ENCODE results near the gene GSS. TPM values are rescaled to one million over a fixed set of nuclear protein-coding genes. Genes with fewer than 3 reads are reported as not detected.

The GSS gene
- total and polyA plus RNA-seq, 2 donors (not counting 3 experiments of a cell fraction or from before 2014, with no cell fraction given): 47.9 to 65.1 TPM

DNA sequence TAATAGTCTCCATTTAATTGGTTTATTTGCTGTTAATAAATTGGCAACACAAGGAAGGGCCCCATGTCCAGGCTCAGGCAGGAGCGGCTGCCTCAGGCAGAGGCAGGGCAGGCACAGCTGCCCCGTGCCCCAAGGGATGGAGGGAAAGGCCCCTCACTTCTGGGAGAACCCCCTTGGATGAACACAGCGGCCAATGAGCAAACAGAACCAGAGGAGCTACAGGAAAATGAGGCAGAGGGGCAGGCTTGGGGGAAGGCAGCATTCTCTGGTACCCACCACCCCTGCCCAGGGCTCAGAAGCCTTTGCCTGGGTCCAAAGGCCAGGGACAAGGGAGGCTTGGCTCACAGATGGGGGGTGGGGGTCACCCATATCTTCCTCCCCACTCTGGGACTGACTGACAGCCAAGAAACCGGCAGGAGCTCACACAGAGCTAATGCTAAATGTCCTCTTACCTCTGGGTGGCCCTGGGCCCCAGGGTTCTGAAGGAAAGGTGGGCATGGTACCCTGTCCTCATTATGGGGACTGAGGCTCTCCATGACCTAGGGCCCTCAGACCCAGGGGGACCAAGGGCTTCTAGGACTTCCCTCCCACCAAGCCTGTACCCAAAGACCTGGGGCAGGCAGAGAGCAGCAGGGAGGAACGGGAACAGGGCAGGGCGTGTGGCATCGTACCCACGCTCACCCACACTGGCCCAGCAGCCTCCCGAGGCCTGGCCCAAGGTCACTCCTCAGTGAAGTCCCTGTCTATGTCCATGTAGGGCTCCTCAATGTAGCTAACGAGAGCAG, 47.0 kb upstream of the GSS start:
- TF ChIP-seq FOS (IDR thresholded peaks at IDR 0.05; ENCODE audit: borderline replicate concordance, insufficient read depth, low read length) (no peak), MYC (IDR thresholded peaks at IDR 0.05; ENCODE audit: low read depth, low read length) (no peak), EZH2 (IDR thresholded peaks at IDR 0.05; ENCODE audit: borderline replicate concordance, low read depth, low read length, severe bottlenecking) (no peak), JUN (IDR thresholded peaks at IDR 0.05; ENCODE audit: borderline replicate concordance, insufficient read depth, insufficient read length, low read depth) (no peak), POLR2A (IDR thresholded peaks at IDR 0.05; ENCODE audit: low read depth, low read length) (no peak), GATA2 (IDR thresholded peaks at IDR 0.05; ENCODE audit: insufficient read depth, insufficient read length, low read depth, low read length) (no peak), POLR2AphosphoS5 (IDR thresholded peaks at IDR 0.05; ENCODE audit: insufficient read depth, low read depth, low read length) (no peak)
- TF ChIP-seq, protein P1, sequence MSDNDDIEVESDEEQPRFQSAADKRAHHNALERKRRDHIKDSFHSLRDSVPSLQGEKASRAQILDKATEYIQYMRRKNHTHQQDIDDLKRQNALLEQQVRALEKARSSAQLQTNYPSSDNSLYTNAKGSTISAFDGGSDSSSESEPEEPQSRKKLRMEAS (IDR thresholded peaks at IDR 0.05; ENCODE audit: insufficient read depth, insufficient read length): no peak
- TF ChIP-seq, protein P2, sequence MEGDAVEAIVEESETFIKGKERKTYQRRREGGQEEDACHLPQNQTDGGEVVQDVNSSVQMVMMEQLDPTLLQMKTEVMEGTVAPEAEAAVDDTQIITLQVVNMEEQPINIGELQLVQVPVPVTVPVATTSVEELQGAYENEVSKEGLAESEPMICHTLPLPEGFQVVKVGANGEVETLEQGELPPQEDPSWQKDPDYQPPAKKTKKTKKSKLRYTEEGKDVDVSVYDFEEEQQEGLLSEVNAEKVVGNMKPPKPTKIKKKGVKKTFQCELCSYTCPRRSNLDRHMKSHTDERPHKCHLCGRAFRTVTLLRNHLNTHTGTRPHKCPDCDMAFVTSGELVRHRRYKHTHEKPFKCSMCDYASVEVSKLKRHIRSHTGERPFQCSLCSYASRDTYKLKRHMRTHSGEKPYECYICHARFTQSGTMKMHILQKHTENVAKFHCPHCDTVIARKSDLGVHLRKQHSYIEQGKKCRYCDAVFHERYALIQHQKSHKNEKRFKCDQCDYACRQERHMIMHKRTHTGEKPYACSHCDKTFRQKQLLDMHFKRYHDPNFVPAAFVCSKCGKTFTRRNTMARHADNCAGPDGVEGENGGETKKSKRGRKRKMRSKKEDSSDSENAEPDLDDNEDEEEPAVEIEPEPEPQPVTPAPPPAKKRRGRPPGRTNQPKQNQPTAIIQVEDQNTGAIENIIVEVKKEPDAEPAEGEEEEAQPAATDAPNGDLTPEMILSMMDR (IDR thresholded peaks at IDR 0.05; ENCODE audit: extremely low read depth in 1 of 2, insufficient read depth in 1 of 2, low read depth in 1 of 2, low read length in 2 of 2): no peak
- CTCF ChIA-PET: interaction anchor here (3.8 kb wide), 1 partner anchor 128 kb away, joined by 31 read pairs; no protein-coding TSS in a partner anchor
- Histone ChIP-seq H3K36me3 (ENCODE audit: control insufficient read depth in 2 of 2, extremely low read depth in 1 of 2, insufficient read depth in 2 of 2, low read length in 2 of 2) (peaks cover 9 to 89% of the 10 kb centered on the region in 2 experiments), H3K4me3 (replicated peaks in 1 of 3; ENCODE audit: insufficient read depth in 1 of 3, low read depth in 1 of 3, low read length in 3 of 3) (no peak overlapping the region), H2AFZ (ENCODE audit: low read depth, low read length) (no peak overlapping the region), H3K4me2 (ENCODE audit: insufficient read depth, low read length) (no peak overlapping the region), H3K9ac (replicated peaks; ENCODE audit: extremely low read depth, insufficient read depth, low read length) (no peak overlapping the region), H3K27me3 (ENCODE audit: control insufficient read depth in 2 of 2, insufficient read depth in 2 of 2, low read length in 2 of 2) (no peaks in the 10 kb centered on the region), H3K27ac (ENCODE audit: insufficient read depth, low read depth, low read length) (no peak overlapping the region), H3K9me1 (replicated peaks; ENCODE audit: control insufficient read depth, extremely low read depth, insufficient read depth, low read length) (no peaks in the 10 kb centered on the region), H3K4me1 (ENCODE audit: control insufficient read depth, extremely low read depth, insufficient read depth, low read length) (no peaks in the 10 kb centered on the region), H4K20me1 (replicated peaks; ENCODE audit: control insufficient read depth, extremely low read depth, insufficient read depth, low read length) (no peaks in the 10 kb centered on the region), H3K9me3 (replicated peaks; ENCODE audit: control insufficient read depth, insufficient read depth, low read length) (no peaks in the 10 kb centered on the region), H3K79me2 (ENCODE audit: control insufficient read depth, insufficient read depth, low read length) (no peaks in the 10 kb centered on the region)
- intact Hi-C loops (cut with micrococcal nuclease): loop anchor here (1.0 kb wide), 1 partner anchor 128 kb away; no protein-coding TSS in a partner anchor
- POLR2A ChIA-PET: no interaction called here
- FAIRE-seq: no peak
- dilution Hi-C loops (cut with MboI; ENCODE audit: extremely low pct_ligation_motif_present, low sequenced_read_pairs): no loop called here
- TSS peak; percentile 62 for BruUV-seq (replicated peaks)
- DNase-seq (ENCODE audit: low read depth, low spot score): no peak

Data from endothelial cell of umbilical vein (primary cell).